ENCODE measurements around the gene SLC25A19. TPM values are rescaled to one million over a fixed set of nuclear protein-coding genes. Genes with fewer than 3 reads are reported as not detected.
"Not testable (repeated sequence)": the region's sequence is repeated elsewhere in the genome, so short reads cannot be mapped to it uniquely, and the experiment has no call there.

SLC25A19 gene
- total RNA-seq, 4 donors from 2014 or later: 6.1 to 18.7 (median 14.4) TPM

DNA sequence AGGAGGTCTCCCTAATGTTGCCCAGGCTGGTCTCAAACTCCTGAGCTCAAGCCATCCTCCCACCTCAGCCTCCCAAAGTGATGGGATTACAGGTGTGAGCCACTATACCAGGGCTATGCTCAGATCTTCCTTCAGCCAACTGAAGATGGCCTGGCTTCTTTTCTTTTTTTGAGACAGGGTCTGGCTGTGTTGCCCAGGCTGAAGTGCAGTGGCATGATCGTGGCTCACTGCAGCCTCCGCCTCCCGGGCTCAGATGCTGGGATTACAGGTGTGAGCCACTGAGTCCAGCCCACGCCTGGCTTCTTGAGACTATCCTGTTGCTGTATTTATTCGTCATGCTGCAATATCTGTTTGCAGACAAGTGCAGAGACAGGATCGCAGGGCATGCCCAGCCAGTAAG lies 4.1 kb downstream of the SLC25A19 start:
- H3K27me3 ChIP-seq: no peaks in the 10 kb centered on the region
- TF ChIP-seq CTCF (IDR thresholded peaks at IDR 0.05 in 4 of 5, conservative IDR thresholded peaks at IDR 0.05 in 1 of 5) (no peak), POLR2A (IDR thresholded peaks at IDR 0.05) (no peak)
- no peaks in the 10 kb centered on the region for H3K9me3 ChIP-seq
- ATAC-seq: no peak
- in situ Hi-C loops (cut with MboI; ENCODE audit: low sequenced_read_pairs in 4 of 4): no loop called here
- intact Hi-C loops (cut with DNase I; ENCODE audit: low total_unique reads): no loop called here
- no peak overlapping the region for H3K4me3 ChIP-seq
- H3K27ac ChIP-seq: no peak overlapping the region
- peaks cover 0 to 39% of the 10 kb centered on the region in 2 donors for H3K36me3 ChIP-seq
- H3K4me1 ChIP-seq: peaks cover 5 to 9% of the 10 kb centered on the region in 2 donors
- no peak for DNase-seq

- intact Hi-C loops (cut with DNase I; ENCODE audit: low total_unique reads); ATAC-seq; H3K9me3 ChIP-seq; DNase-seq; H3K27me3 ChIP-seq; H3K4me1 ChIP-seq; in situ Hi-C loops (cut with MboI; ENCODE audit: low sequenced_read_pairs in 4 of 4); H3K27ac ChIP-seq; H3K4me3 ChIP-seq: not testable (repeated sequence)
- H3K36me3 ChIP-seq: peaks cover 0 to 33% of the 10 kb centered on the region in 2 donors
Observed at GRCh38 chr17:75280189-75280588, 9.0 kb downstream of the SLC25A19 start.

GRCh38 chr17:75277664-75278071 lies 11.6 kb downstream of the SLC25A19 start:
- Histone ChIP-seq H3K9me3 (no peaks in the 10 kb centered on the region), H3K27me3 (no peaks in the 10 kb centered on the region), H3K36me3 (peaks cover 0 to 19% of the 10 kb centered on the region in 2 donors), H3K27ac (no peak overlapping the region), H3K4me3 (no peak overlapping the region), H3K4me1 (peaks cover under 1 to 2% of the 10 kb centered on the region in 2 donors)
- DNase-seq (no peak), ATAC-seq (no peak)
- in situ Hi-C loops (cut with MboI; ENCODE audit: low sequenced_read_pairs in 4 of 4): no loop called here
- TF ChIP-seq CTCF (IDR thresholded peaks at IDR 0.05 in 4 of 5, conservative IDR thresholded peaks at IDR 0.05 in 1 of 5) (no peak), POLR2A (IDR thresholded peaks at IDR 0.05) (no peak)
- intact Hi-C loops (cut with DNase I; ENCODE audit: low total_unique reads): no loop called here

DNA sequence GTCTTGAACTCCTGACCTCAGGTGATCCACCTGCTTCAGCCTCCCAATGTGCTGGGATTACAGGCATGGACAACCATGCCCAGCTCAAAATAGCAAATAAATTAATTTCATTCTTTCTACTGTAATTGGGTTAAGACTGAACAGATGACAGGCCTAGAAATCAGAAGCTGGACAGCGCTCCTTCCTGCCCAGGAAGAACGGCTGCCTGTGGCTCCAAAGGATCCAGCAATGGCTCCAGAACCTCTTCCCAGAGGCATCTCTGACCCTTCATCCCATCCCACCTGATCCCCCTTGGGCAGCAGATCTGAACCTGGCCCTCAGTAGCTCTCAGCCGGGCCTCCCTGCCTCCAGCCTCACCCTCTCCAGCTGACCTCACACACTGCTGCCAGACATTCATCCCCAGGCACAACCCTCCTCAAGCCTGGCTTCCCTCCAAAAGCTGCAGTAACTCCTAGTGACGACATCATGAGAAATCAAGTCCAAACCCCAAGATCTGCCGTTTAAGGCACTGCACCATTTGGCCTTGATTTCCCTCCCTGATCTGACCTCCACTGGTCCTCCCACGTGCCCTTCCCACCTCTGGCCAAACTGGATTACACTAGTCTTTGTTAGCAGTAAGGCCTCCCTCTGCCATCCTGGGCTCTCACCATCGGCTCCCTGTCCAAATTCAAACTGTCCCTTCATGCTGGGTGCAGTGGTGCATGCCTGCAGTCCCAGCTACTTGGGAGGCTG lies 15.1 kb downstream of the SLC25A19 start:
- no peaks in the 10 kb centered on the region for H3K27me3 ChIP-seq
- in situ Hi-C loops (cut with MboI; ENCODE audit: low sequenced_read_pairs in 4 of 4) (no loop called here), intact Hi-C loops (cut with DNase I; ENCODE audit: low total_unique reads) (no loop called here)
- no peak overlapping the region for H3K27ac ChIP-seq
- H3K9me3 ChIP-seq: no peaks in the 10 kb centered on the region
- H3K36me3 ChIP-seq: no peaks in the 10 kb centered on the region
- DNase-seq: no peak
- H3K4me3 ChIP-seq: no peak overlapping the region
- no peak for ATAC-seq
- peaks cover 15 to 26% of the 10 kb centered on the region in 2 donors for H3K4me1 ChIP-seq
- TF ChIP-seq POLR2A (IDR thresholded peaks at IDR 0.05) (no peak), CTCF (IDR thresholded peaks at IDR 0.05 in 4 of 5, conservative IDR thresholded peaks at IDR 0.05 in 1 of 5) (no peak)

DNA sequence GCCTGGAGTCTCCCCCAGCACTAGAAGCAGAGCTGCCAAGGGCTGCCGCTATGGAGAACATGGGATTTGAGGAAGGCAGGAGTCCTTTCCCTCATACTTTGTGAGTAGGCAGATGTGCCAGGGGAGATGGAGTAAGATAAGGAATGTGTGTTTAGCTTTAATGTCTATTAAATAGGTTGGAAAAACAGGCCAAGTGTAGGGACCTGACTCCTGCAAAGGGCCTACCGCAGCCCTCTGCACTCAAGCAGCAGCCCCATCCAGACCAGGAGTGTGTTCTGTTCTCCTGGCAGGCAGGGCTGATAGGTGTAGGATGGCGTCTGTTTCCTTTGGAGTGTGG lies 16.4 kb downstream of the SLC25A19 start:
- H3K27ac ChIP-seq: no peak overlapping the region
- no peaks in the 10 kb centered on the region for H3K36me3 ChIP-seq
- intact Hi-C loops (cut with DNase I; ENCODE audit: low total_unique reads): no loop called here
- H3K9me3 ChIP-seq: no peaks in the 10 kb centered on the region
- no peak overlapping the region for H3K4me3 ChIP-seq
- ATAC-seq (no peak), DNase-seq (no peak)
- H3K4me1 ChIP-seq: peaks cover 18 to 30% of the 10 kb centered on the region in 2 donors
- TF ChIP-seq CTCF (IDR thresholded peaks at IDR 0.05 in 4 of 5, conservative IDR thresholded peaks at IDR 0.05 in 1 of 5): no peak
- TF ChIP-seq POLR2A (IDR thresholded peaks at IDR 0.05): no peak
- H3K27me3 ChIP-seq: no peaks in the 10 kb centered on the region
- in situ Hi-C loops (cut with MboI; ENCODE audit: low sequenced_read_pairs in 4 of 4): no loop called here
